HEK293 (cell line): Measurements from ENCODE around the gene PKNOX2.
A peak's percentile ranks its signal among the peaks of the same experiment; 100 is the strongest.

ENCODE experiments used
- CTCF ChIA-PET: fragments of 350-600 bp; formaldehyde crosslinking; extraction: SDS; loops from one replicate; lab custom pipeline; 2021; ENCODE audit warnings: antibody characterized with exemption; lab: Yijun Ruan, JAX
- POLR2A ChIA-PET: fragments of 300-600 bp; formaldehyde crosslinking; extraction: SDS; loops from one replicate; lab custom pipeline; 2020; ENCODE audit warnings: antibody characterized with exemption, inconsistent platforms; lab: Yijun Ruan, JAX
- H3K27ac ChIP-seq: fragments of 200-500 bp; sonication (Bioruptor generic); 2 replicates; pipeline ENCODE4 v1.5.1; 2014; ENCODE audit warnings: low read depth, low read length, control low read depth, inconsistent platforms; ENCODE audit errors: extremely low read depth
- H3K36me3 ChIP-seq, 2 experiments: fragments of 200-500 bp in 1 of 2; sonication (Bioruptor generic) in 1 of 2; 1 replicate in 1 of 2; 2 replicates in 1 of 2; pipeline ENCODE4 v1.5.1; 2014 to 2017; ENCODE audit warnings: inconsistent platforms in 2 of 2, low read length in 2 of 2; ENCODE audit not compliant: control insufficient read depth in 2 of 2, insufficient read depth in 1 of 2
- H3K4me1 ChIP-seq: fragments of 200-500 bp; sonication (Bioruptor generic); 2 replicates; pipeline ENCODE4 v1.5.1; 2014; ENCODE audit warnings: mild to moderate bottlenecking, low read length, inconsistent platforms; ENCODE audit not compliant: control insufficient read depth, insufficient read depth
- H3K4me3 ChIP-seq: 2 replicates; pipeline ENCODE4 v1.5.1; 2011; ENCODE audit warnings: low read depth, mild to moderate bottlenecking, control low read depth, low read length, moderate library complexity
- H3K9me3 ChIP-seq: fragments of 200-500 bp; sonication (Bioruptor generic); 2 replicates; pipeline ENCODE4 v1.5.1; 2014; ENCODE audit warnings: low read depth, low read length, inconsistent platforms; ENCODE audit not compliant: control insufficient read depth, insufficient read depth
- BCL11B ChIP-seq: fragments of 450-650 bp; formaldehyde crosslinking; IDR thresholded peaks from 2 replicates; pipeline ENCODE4 v1.5.1; 2016; ENCODE audit warnings: low read depth, missing biosample characterization, missing genetic modification characterization
- BCL6B ChIP-seq: fragments of 450-650 bp; formaldehyde crosslinking; IDR thresholded peaks from 2 replicates; pipeline ENCODE4 v1.5.1; 2017; ENCODE audit warnings: missing biosample characterization, missing genetic modification characterization
- EGR2 ChIP-seq: fragments of 450-650 bp; formaldehyde crosslinking; IDR thresholded peaks from 2 replicates; pipeline ENCODE4 v1.5.1; 2016; ENCODE audit warnings: low read depth, missing biosample characterization, missing genetic modification characterization
- GLI4 ChIP-seq: fragments of 450-650 bp; formaldehyde crosslinking; IDR thresholded peaks from 2 replicates; pipeline ENCODE4 v1.5.1; 2016; ENCODE audit warnings: missing biosample characterization, missing genetic modification characterization
- MZF1 ChIP-seq: fragments of 450-650 bp; formaldehyde crosslinking; IDR thresholded peaks from 2 replicates; pipeline ENCODE4 v1.5.1; 2017; ENCODE audit warnings: missing biosample characterization, missing genetic modification characterization, borderline replicate concordance
- SALL2 ChIP-seq: fragments of 450-650 bp; formaldehyde crosslinking; IDR thresholded peaks from 2 replicates; pipeline ENCODE4 v1.5.0; 2017; ENCODE audit warnings: missing biosample characterization, mild to moderate bottlenecking, missing genetic modification characterization, borderline replicate concordance
- SP3 ChIP-seq: fragments of 450-650 bp; formaldehyde crosslinking; IDR thresholded peaks from 2 replicates; pipeline ENCODE4 v1.5.1; 2016; ENCODE audit warnings: missing biosample characterization, missing genetic modification characterization
- TCF7L2 ChIP-seq: IDR thresholded peaks from 2 replicates; pipeline ENCODE4 v1.6.1; 2011; ENCODE audit warnings: low read depth, mild to moderate bottlenecking, inconsistent platforms, low read length, moderate library complexity, borderline replicate concordance
- ZFHX2 ChIP-seq: fragments of 450-650 bp; formaldehyde crosslinking; conservative IDR thresholded peaks from 2 replicates; pipeline ENCODE4 v1.5.1; 2016; ENCODE audit warnings: missing biosample characterization, missing genetic modification characterization
- ZNF157 ChIP-seq: fragments of 450-650 bp; formaldehyde crosslinking; IDR thresholded peaks from 2 replicates; pipeline ENCODE4 v1.5.1; 2016; ENCODE audit warnings: missing biosample characterization, missing genetic modification characterization
- ZNF23 ChIP-seq: fragments of 450-650 bp; formaldehyde crosslinking; IDR thresholded peaks from 2 replicates; pipeline ENCODE4 v1.5.1; 2016; ENCODE audit warnings: missing biosample characterization, missing genetic modification characterization, borderline replicate concordance
- ZNF239 ChIP-seq: fragments of 450-650 bp; formaldehyde crosslinking; IDR thresholded peaks from 2 replicates; pipeline ENCODE4 v1.5.1; 2016; ENCODE audit warnings: missing biosample characterization, missing genetic modification characterization
- ZNF26 ChIP-seq: fragments of 450-650 bp; formaldehyde crosslinking; IDR thresholded peaks from 2 replicates; pipeline ENCODE4 v1.5.1; 2016; ENCODE audit warnings: missing biosample characterization, missing genetic modification characterization
- ZNF292 ChIP-seq: fragments of 450-650 bp; formaldehyde crosslinking; IDR thresholded peaks from 2 replicates; pipeline ENCODE4 v1.5.1; 2016; ENCODE audit warnings: low read depth, missing biosample characterization, missing genetic modification characterization, borderline replicate concordance
- ZNF426 ChIP-seq: fragments of 450-650 bp; formaldehyde crosslinking; IDR thresholded peaks from 2 replicates; pipeline ENCODE4 v1.5.1; 2017; ENCODE audit warnings: missing biosample characterization, missing genetic modification characterization, mild to moderate bottlenecking, inconsistent platforms, moderate library complexity
- ZNF433 ChIP-seq: fragments of 450-650 bp; formaldehyde crosslinking; IDR thresholded peaks from 2 replicates; pipeline ENCODE4 v1.5.1; 2016; ENCODE audit warnings: missing biosample characterization, missing genetic modification characterization, low read depth
- ZNF449 ChIP-seq: fragments of 450-650 bp; formaldehyde crosslinking; IDR thresholded peaks from 2 replicates; pipeline ENCODE4 v1.5.1; 2017; ENCODE audit warnings: missing biosample characterization, mild to moderate bottlenecking, missing genetic modification characterization, moderate library complexity
- ZNF544 ChIP-seq: fragments of 450-650 bp; formaldehyde crosslinking; IDR thresholded peaks from 2 replicates; pipeline ENCODE4 v1.5.0; 2017; ENCODE audit warnings: missing biosample characterization, missing genetic modification characterization
- ZNF558 ChIP-seq: fragments of 450-650 bp; formaldehyde crosslinking; IDR thresholded peaks from 2 replicates; pipeline ENCODE4 v1.5.1; 2016; ENCODE audit warnings: missing biosample characterization, missing genetic modification characterization
- ZNF600 ChIP-seq: fragments of 450-650 bp; formaldehyde crosslinking; IDR thresholded peaks from 2 replicates; pipeline ENCODE4 v1.5.1; 2016; ENCODE audit warnings: missing biosample characterization, missing genetic modification characterization
- ZNF645 ChIP-seq: fragments of 450-650 bp; formaldehyde crosslinking; IDR thresholded peaks from 2 replicates; pipeline ENCODE4; 2016; ENCODE audit warnings: missing biosample characterization, missing genetic modification characterization
- ZNF768 ChIP-seq: fragments of 450-650 bp; formaldehyde crosslinking; IDR thresholded peaks from 2 replicates; pipeline ENCODE4 v1.5.1; 2018; ENCODE audit warnings: missing biosample characterization, mild to moderate bottlenecking, missing genetic modification characterization
- ZNF791 ChIP-seq: fragments of 450-650 bp; formaldehyde crosslinking; IDR thresholded peaks from 2 replicates; pipeline ENCODE4 v1.5.1; 2016; ENCODE audit warnings: missing biosample characterization, missing genetic modification characterization

The PKNOX2 gene

GRCh38 chr11:125350206-125351032 is 185.9 kb downstream of the PKNOX2 start (continued):
- no peak for TF ChIP-seq ZNF26
- TF ChIP-seq BCL6B (tag by site-specific recombination) = no peak
- TF ChIP-seq MZF1 = no peak
- no peak for TF ChIP-seq GLI4 (tag by site-specific recombination)
- TF ChIP-seq SP3 (tag by site-specific recombination) = no peak
- TF ChIP-seq ZNF791 = no peak
- no peak for TF ChIP-seq BCL11B
- no peak for TF ChIP-seq ZNF23
- TF ChIP-seq EGR2 = no peak
- TF ChIP-seq ZNF449 (tag by site-specific recombination) = no peak
- TF ChIP-seq ZNF157 (tag by site-specific recombination) = no peak
- no peak for TF ChIP-seq ZNF600 (tag by site-specific recombination)

GRCh38 chr11:125351033-125351867 is 186.7 kb downstream of the PKNOX2 start:
- no peaks in the 10 kb centered on the region for H3K4me1 ChIP-seq
- POLR2A ChIA-PET = no interaction called here
- H3K27ac ChIP-seq = no peak overlapping the region
- CTCF ChIA-PET = interaction anchor here (0.8 to 3.7 kb wide), 3 partner anchors 53 to 209 kb away, joined by 3 to 19 read pairs (median 4); no protein-coding TSS in a partner anchor
- TF ChIP-seq SALL2 (tag by site-specific recombination) (no peak), ZNF426 (no peak), GLI4 (tag by site-specific recombination) (no peak)
- no peak overlapping the region for H3K4me3 ChIP-seq
- H3K36me3 ChIP-seq = no peaks in the 10 kb centered on the region
- H3K9me3 ChIP-seq = no peaks in the 10 kb centered on the region

- ChIA-PET POLR2A (no interaction called here), CTCF (interaction anchor here (0.8 to 3.7 kb wide), 5 partner anchors 30 to 210 kb away, joined by 3 to 19 read pairs (median 4); no protein-coding TSS in a partner anchor)
- TF ChIP-seq ZNF292 = no peak
- TF ChIP-seq ZNF433 (tag by site-specific recombination) = no peak
- TF ChIP-seq ZFHX2 = 0 out of 2 replicates have a peak, but pooled peaks have one; percentile 20
- no peak for TF ChIP-seq ZNF645 (tag by site-specific recombination)
- TF ChIP-seq ZNF544 (tag by site-specific recombination) = no peak
- no peak for TF ChIP-seq ZNF558
- no peak for TF ChIP-seq TCF7L2
- no peak for TF ChIP-seq ZNF768
- no peak for TF ChIP-seq ZNF239 (tag by site-specific recombination)
- Histone ChIP-seq H3K9me3 (no peaks in the 10 kb centered on the region), H3K36me3 (no peaks in the 10 kb centered on the region), H3K27ac (no peak overlapping the region), H3K4me1 (no peaks in the 10 kb centered on the region), H3K4me3 (no peak overlapping the region)
Observed at GRCh38 chr11:125351868-125352250, 187.3 kb downstream of the PKNOX2 start.
